Measurements from ENCODE around the gene TMEM50B.
"Not testable (repeated sequence)": the region's sequence is repeated elsewhere in the genome, so short reads cannot be mapped to it uniquely, and the experiment has no call there.

TMEM50B gene

DNA sequence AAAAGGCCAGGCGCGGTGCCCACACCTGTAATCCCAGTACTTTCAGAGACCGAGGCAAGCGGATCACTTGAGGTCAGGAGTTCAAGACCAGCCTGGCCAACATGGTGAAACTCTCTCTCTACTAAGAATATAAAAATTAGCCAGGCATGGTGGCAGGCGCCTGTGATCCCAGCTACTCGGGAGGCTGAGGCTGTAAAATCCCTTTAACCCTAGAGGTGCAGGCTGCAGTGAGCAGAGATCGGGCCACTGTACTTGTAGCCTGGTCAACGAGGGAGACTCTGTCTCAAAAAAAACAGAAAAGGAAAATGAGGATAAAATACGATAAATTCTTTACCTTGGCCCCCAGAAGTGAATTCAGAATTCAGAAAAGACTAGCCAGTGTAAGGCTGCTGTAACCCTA lies 1.6 kb downstream of the TMEM50B start:
- DNase-seq (ENCODE audit: low read depth, low spot score): no peak

DNA sequence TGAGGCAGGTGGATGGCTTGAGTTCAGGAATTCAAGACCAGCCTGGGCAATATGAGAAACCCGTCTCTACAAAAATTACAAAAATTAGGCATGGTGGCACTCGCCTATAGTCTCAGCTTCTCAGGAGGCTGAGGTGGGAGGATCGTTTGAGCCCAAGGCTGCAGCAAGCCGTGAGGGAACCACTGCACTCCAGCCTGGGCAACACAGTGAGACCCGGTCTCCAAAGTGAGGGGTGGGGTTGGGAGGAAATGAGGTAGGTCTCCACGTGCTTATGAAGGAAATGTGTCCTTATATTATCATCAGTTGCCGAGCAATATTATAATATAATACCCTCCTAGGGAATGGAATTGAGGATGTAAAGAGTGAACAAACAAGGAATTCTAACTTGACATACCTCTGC lies 2.7 kb downstream of the TMEM50B start:
- DNase-seq (ENCODE audit: low read depth, low spot score): no peak

DNA sequence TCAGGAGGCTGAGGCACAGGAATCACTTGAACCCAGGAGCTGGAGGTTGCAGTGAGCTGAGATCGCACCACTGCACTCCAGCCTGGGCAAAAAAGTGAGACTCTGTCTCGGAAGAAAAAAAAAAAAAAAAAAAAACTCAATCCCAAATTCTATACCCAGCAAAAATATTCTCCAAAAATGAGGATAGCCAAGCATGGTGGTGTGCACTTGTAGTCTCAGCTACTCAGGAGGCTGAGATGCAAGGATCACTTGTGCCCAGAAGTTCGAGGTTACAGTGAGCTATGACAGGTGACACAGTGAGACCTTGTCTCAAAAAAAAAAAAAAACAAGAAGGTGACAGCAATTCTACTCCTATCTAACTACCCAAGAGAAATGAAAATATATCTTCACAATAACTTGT lies 6.4 kb downstream of the TMEM50B start:
- no peak for DNase-seq (ENCODE audit: low read depth, low spot score)

DNA sequence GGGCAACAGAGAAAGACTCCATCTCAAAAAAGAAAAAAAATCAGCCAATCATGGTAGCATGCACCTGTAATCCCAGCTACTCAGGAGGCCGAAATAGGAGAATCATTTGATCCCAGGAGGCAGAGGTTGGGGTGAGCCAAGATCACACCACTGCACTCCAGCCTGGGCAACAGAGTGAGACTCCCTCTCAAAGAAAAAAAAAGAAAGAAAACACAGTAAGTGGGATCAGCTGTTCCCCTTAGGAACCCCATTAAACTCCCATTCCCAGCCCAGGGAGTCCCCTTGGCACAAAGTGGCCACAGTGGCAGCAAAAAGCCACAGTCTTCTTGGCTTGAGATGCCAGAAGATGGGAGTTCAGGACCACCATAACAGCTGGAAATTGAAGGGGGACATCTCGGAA lies 9.1 kb downstream of the TMEM50B start:
- no peak for DNase-seq (ENCODE audit: low read depth, low spot score)

DNA sequence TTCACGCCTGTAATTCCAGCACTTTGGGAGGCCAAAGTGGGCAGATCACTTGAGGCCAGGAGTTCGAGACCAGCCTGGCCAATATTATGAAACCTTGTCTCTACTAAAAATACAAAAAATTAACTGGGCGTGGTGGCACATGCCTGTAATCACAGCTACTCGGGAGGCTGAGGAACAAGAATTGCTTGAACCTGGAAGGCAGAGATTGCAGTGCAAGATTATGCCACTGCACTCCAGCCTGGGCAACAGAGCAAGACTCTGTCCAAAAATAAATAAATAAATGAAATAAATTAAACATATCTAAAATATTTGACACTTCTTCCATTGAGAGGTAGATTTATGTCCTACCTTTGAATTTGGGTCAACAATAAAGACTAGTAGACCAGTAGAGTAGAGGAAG lies 10.6 kb downstream of the TMEM50B start:
- DNase-seq (ENCODE audit: low read depth, low spot score): not testable (repeated sequence)

DNA sequence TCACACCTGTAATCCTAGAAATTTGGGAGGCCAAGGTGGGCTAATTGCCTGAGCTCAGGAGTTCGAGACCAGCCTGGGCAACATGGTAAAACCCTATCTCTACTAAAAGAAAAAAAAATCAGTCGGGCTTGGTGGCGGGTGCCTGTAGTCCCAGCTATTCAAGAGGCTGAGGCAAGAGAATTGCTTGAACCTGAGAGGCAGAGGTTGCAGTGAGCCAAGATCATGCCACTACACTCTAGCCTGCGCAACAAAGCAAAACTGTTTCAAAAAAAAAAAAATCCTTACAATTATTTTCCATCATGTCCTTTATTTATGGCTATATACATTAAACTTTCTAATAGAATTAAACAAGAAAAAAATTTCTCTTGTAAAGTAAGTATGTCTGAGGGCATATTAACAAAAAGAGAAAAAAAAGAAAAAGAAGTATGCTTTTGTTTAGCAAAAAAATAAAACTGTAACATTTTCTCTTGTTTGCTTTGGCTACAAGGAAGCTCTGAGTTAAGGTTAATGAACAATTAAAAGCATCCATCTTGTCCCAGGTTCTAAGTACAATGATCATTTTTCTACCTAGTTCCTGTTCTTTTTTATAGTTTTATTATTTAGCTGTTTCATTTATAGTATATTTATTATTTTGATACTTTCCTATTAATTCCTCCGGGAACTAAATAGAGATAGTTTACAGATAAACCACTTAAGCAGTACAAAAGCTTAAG lies 18.1 kb downstream of the TMEM50B start:
- no peak for DNase-seq (ENCODE audit: low read depth, low spot score)

DNA sequence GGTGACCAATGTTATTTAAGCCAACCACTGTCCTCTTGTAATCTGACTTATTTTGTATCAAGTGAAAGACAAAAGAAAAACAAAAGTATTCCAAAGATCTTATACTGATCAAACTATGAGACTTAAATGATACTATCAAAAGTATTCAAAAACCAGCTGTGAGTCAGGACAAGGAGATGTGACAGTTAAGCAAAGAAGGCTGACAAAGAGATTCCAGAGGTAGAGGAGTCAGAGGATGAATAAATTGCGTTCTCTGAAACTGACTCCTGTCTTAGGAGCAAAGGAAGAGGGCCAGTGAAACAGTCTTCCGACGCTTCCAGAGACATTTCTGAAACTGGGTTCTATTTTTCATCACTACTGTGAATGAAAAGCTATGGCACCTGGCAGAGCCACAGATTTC lies 20.9 kb downstream of the TMEM50B start:
- DNase-seq (ENCODE audit: low read depth, low spot score): no peak

DNA sequence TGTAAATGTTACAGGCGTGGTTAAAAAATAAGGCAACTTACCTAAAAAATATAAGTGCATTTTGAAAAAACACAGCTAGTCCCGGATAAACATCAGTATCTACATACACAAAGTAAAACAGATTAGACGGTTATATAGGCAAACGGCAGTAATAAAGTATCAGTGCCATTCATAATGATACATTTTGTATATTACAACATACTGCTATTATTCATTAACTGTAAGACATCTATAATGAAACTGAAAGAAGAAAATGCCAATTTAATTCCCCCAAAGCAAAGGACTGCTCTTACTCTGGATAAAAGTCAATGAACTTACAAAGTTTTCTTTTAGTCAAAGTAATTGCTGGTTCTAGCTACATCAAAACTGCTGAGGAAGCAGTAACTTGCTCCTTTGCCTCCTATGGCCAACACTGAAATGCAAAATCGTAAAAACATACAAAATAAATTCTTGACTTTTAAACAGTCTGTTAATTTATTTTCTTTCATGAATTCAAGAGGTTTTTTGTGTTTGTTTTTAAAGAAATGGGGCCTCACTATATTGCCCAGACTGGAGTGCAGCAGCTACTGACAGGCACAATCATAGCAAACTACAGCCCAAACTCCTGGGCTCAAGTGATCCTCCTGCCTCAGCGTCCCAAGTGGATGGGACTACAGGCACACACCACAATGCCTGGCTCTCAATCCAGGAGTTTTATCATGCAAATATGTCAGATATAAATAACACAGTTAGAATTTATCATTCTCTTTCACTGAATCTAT lies 23.9 kb downstream of the TMEM50B start:
- DNase-seq (ENCODE audit: low read depth, low spot score): no peak

DNA sequence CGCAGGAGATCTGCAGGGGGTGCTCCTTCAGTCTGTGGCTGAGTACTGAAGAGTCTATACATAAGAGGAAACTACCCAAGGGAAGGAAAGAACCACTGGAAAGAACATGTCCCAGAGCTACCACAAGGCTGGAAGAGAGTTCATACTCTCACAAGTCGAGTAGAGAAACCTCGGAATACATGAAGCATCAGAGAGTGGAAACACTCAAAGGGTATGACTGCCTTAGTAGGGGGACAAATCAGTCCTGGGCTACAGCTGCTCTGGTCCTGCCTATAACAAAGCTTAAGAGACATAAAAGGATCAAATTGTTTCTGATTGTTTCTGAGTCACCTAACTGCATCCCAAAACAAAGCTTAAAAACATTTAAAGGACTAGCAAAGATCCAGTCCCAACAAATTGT lies 27.4 kb downstream of the TMEM50B start:
- no peak for DNase-seq (ENCODE audit: low read depth, low spot score)

DNA sequence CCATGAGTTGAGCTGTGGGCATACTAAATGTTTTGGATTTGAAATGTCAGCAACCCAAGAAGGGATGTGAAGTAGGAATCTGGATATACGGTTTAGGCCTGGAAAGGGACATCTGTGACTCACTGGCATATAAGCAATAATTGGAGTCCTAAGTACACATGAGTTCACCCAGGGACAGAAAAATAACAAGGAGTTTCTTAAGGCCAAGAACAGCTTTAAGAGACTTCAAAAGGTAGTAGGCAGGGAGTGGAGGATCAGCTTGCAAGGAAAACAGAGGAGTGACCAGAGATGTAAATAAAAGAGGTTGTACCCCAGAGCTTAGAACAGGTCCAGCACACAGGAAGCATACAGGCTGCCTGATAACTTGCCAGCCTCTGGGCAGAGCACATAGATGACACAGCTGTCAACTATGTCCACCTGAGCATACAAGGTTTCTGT lies 28.1 kb downstream of the TMEM50B start:
- no peak for DNase-seq (ENCODE audit: low read depth, low spot score)

DNA sequence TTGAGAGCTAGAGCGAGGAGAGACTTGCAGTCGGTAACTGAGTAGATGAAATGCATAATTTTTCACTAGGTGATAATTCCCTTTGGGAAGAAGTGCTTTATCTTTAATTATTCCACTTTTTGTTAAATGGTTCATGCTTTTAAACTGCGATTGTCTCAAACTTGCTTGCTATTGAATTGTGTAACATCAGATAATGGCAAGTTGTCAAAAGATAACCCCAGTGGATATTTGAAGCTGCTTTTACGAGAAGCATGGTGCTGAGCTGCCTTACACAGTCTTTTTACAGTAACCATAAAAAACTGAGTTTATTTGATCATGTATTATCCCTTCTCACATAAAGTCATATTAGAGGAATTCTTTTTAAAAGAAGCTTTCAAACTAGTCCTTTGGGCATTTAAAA lies 30.2 kb downstream of the TMEM50B start:
- no peak for DNase-seq (ENCODE audit: low read depth, low spot score)

DNA sequence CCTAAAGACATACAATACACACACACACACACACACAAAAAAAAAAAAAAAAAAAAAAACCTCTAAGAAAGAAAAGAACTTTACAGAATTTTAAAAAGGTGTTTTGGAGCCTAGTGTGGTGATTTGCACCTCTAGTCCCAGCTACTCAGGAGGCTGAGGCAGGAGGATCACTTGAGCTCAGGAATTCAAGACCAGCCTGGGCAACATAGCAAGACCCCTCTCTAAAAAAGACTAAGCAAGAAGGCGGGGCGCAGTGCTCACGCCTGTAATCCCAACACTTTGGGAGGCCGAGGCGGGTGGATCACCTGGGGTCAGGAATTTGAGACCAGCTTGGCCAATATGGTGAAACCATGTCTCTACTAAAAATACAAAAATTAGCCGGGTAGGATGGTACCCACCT lies 33.2 kb downstream of the TMEM50B start:
- DNase-seq (ENCODE audit: low read depth, low spot score): not testable (repeated sequence)

DNA sequence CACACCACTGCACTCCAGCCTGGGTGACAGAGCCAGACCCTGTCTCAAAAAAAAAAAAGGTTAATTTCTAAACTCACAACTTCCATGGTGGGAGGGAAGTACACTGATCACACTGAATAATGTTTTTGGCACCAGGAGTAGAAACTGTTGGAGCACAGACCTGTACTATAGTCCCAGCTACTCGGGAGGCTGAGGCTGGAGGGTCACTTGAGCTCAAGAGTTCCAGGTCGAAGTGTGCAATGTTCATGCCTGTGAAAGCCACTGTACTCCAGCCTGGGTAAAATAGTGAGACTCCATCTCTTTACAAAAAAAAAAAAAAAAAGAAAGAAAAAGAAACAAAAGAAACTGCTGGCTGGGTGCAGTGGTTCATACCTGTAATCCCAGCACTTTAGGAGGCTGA lies 35.3 kb downstream of the TMEM50B start:
- DNase-seq (ENCODE audit: low read depth, low spot score): no peak

DNA sequence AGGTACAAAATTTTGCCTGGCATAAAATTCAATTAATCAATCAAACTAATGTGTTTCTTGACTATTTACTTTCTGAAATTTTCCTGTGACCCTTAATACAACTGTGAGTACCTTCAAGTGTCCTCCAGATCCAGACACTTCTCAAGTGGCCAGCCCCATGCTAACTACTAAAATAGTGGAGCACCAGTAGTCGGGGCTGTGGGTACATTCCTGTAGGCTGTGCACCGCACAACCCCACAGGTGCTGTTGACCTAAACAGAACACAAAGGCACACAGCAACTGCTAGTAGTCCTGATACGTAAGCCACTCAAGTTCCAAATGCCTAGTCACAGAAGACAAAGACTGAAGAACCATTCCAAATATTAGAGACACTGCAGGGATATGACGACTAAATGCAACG lies 36.6 kb downstream of the TMEM50B start:
- DNase-seq (ENCODE audit: low read depth, low spot score): no peak

DNA sequence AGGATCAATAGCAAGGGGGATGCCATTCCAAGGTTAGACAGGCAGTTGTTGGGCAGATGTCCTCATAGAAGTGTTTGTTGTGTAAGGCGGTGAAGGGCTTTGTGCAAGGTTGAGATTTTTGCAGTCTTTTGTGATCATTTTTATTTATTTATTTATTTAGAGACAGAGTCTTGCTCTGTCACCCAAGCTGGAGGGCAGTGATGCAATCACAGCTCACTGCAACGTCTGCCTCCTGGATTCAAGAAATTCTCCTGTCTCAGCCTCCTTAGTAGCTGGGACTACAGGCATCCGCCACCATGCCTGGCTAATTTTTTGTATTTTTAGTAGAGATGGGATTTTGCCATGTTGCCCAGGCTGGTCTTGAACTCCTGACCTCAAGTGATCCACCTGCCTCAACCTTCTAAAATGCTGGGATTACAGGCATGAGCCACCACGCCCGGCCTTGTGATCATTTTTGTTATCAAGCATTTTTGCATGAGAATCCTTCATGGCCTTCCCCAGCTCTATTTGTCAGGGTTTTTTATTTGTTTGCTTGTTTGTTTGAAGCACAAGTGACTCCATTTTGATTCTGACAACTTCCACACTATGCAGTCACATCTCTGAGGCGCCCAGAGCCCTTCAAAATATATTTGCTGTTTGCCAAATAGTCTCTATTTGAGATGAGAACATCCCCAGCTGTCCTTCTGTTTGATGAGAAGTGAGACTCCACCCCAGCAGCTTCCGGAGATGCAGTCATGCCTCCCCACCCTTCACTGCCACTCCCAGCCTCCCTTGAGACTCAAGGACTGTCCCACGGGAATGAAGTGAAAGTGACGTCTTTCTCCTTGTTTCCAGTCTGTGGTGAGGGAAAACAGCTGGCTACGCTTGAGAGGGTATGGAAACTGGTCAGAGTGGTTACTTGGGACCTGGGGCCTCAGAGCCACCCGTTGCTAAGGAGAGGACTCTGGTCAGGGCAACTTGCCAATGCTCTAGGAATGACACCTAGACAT lies 38.0 kb downstream of the TMEM50B start:
- no peak for DNase-seq (ENCODE audit: low read depth, low spot score)

DNA sequence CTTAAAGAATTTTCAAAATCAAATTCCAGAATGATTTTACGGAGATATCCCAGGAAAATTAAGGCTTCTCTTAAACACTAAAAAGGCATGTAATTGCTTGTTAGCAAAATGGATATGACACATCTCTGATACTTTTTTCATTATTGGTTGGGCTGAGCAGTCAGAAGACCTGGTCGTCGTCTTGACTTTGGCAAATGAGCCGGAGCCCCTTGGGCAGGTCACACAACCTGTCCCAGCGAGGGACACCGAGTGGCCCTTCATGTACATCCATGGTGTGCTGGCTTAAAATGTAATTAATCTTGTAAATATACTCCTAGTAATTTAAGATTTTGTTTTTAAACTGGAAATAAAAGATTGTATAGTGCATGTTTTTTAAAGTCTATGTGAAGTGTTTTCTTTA lies 42.6 kb downstream of the TMEM50B start:
- no peak for DNase-seq (ENCODE audit: low read depth, low spot score)

DNA sequence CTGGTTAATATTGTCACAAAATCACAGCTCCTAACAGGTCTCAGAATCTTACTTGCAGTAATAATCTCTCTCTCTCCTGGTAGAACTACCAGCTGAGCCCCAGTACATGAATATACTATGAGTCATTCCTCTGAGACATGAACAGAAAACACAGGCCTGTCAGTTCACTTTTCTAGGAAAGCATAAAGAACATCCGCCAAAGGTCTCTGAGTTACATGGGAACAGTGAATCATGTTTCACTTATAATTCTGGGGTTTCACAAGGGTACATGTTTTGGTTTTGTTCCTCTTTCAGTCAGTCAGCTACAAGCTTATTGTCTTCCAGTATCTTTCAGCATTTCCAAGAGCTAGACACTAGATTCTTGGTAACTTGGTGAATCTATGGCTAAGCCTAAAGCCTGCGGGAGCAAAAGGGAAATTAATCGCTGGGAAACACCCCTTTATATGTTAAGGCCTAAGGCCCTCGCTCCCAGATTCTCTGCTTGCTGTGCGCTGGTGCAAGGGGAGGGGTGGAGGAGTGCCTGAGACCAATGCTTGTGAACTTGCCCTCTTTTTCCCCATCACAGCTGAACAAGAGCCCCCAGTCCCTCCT lies 44.9 kb downstream of the TMEM50B start:
- no peak for DNase-seq (ENCODE audit: low read depth, low spot score)

DNA sequence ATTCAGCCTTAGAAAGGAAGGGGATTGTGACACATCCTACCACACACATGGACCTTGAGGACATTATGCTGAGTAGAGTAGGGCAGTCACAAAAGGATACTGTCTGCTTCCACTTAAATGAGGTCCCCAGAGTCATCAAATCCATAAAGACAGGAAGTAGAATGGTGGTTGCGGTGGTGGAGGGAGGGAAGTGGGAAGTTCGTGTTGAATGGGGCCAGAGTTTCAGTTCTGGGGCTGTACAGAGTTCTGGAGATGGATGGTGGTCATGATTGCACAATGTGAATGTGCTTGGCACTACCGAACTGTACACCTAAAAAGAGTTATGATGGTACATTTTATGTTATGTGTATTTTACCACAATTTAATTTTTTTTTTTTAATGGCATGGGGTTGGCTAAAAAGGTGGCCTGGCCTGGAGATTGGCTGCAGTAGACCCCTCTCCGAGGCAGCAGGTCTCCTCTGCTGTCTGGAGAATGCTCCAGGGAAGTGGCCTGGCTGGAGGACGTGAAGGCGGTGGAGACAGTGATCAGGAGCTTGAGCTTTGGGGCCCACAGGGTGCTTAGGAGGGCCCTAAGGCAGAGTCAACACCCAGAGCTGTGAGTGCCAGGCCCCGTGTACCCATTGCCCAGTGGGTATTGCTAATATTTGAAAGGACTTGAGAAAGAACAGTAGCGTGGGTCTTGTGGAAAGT lies 46.2 kb downstream of the TMEM50B start:
- DNase-seq (ENCODE audit: low read depth, low spot score): no peak

DNA sequence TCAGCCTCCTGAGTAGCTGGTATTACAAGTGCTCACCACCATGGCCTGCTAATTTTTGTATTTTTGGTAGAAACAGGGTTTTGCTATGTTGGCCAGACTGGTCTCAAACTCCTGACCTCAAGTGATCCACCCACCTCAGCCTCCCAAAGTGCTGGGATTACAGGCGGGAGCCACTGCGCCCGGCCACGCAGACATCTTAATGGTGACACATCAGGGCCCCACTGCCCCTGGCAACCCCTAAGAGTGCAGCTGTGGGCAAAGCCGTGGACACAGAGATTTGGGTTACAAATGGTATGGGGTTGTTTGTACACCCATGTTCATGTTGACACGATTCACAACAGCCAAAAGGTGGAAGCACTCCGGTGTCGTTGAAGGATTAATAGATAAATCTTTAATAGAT lies 46.8 kb downstream of the TMEM50B start:
- no peak for DNase-seq (ENCODE audit: low read depth, low spot score)

DNA sequence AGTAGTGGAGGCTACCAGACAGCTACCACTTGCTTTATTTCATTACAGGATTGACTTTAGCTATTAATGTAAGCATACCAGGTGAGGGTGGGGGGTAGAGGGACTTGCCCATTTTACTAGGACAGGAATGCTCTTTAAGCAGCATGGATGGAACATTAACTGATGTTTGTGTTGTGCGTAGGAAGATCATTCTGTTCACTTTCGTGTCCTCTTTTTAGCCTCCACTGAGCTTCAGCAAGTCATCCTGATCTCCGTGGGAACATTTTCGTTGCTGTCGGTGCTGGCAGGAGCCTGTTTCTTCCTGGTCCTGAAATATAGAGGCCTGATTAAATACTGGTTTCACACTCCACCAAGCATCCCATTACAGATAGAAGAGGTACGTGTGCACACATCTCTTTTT lies 47.3 kb downstream of the TMEM50B start:
- no peak for DNase-seq (ENCODE audit: low read depth, low spot score)

DNA sequence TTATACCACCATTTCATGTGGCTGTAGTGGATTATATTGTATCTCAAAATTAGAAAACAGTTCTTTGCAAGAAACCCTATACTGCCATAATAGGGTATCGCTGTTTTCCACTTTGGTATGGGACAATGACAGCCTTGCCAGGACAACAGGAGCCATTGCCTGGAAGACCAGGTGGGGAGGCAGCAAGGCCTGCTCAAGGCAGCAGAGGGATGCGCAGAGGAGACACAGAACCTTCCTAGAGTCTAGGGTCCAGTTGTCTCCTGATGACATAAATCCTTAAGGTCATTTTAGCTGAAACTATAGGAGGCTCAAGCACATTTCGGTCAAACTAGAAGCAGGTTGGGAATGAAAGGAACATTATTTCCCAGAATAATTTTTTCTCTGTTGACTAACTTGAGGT lies 48.9 kb downstream of the TMEM50B start:
- no peak for DNase-seq (ENCODE audit: low read depth, low spot score)
